H7 (cell line): ENCODE results near the gene GRM8. TPM values are rescaled to one million over a fixed set of nuclear protein-coding genes. Genes with fewer than 3 reads are reported as not detected.

Source experiments
- DNase-seq: peaks from one replicate; pipeline ENCODE4 v3.0.0; 2012
- H3K27me3 ChIP-seq: 2 replicates; pipeline ENCODE4 v1.6.0; 2011; ENCODE audit warnings: mild to moderate bottlenecking, low read length; ENCODE audit not compliant: control insufficient read depth, insufficient read depth
- H3K36me3 ChIP-seq: replicated peaks from 2 replicates; pipeline ENCODE4 v1.5.1; 2011; ENCODE audit warnings: low read length; ENCODE audit not compliant: control insufficient read depth, insufficient read depth
- H3K4me3 ChIP-seq: 2 replicates; pipeline ENCODE4 v1.5.1; 2011; ENCODE audit warnings: low read depth, mild to moderate bottlenecking, control low read depth, low read length, moderate library complexity; ENCODE audit not compliant: insufficient read depth
- total RNA-seq: library from RNA; depleted of rRNA; stranded (reverse); fragments of >200 nt; shearing (Covaris generic); gene quantifications from 2 replicates; pipeline ENCODE4 v1.2.3, GENCODE V29; 2014

GRM8 gene
- total RNA-seq, 1 experiment from 2014 or later: 1.1 TPM

- no peaks in the 10 kb centered on the region for H3K27me3 ChIP-seq
- H3K4me3 ChIP-seq: no peak overlapping the region
- no peak for DNase-seq
- H3K36me3 ChIP-seq: no peaks in the 10 kb centered on the region
Measured at GRCh38 chr7:126453104-126453503, 799.6 kb downstream of the GRM8 start.

DNA sequence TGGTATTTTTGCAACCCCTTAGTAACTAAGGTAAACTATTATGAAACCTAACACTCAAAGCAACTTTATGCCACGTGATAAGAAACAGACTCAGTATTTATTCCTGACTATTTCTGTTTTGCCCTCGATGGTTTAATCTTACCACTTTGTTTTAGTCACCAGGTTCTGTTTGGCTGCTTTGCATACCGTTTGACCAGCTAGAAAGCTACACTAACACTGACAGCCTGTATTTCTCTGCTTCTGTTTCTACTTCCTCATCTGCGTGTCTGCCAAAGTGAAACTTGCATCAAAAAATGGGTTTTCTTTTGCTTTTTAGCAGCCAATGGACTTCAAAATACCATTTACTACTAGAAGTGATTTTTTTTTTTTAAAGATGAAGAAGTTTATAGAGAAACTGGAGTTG lies 802.5 kb downstream of the GRM8 start:
- Histone ChIP-seq H3K27me3 (no peaks in the 10 kb centered on the region), H3K4me3 (no peak overlapping the region), H3K36me3 (no peaks in the 10 kb centered on the region)
- DNase-seq: no peak

GRCh38 chr7:126449611-126450268 lies 803.0 kb downstream of the GRM8 start:
- H3K4me3 ChIP-seq: no peak overlapping the region
- H3K27me3 ChIP-seq: no peaks in the 10 kb centered on the region
- DNase-seq: no peak
- H3K36me3 ChIP-seq: no peaks in the 10 kb centered on the region

GRCh38 chr7:126447984-126448383 lies 804.8 kb downstream of the GRM8 start:
- Histone ChIP-seq H3K36me3 (no peaks in the 10 kb centered on the region), H3K4me3 (no peak overlapping the region), H3K27me3 (no peaks in the 10 kb centered on the region)
- no peak for DNase-seq

GRCh38 chr7:126445991-126446390 lies 806.8 kb downstream of the GRM8 start:
- H3K4me3 ChIP-seq: no peak overlapping the region
- no peaks in the 10 kb centered on the region for H3K27me3 ChIP-seq
- DNase-seq: no peak
- H3K36me3 ChIP-seq: no peaks in the 10 kb centered on the region

DNA sequence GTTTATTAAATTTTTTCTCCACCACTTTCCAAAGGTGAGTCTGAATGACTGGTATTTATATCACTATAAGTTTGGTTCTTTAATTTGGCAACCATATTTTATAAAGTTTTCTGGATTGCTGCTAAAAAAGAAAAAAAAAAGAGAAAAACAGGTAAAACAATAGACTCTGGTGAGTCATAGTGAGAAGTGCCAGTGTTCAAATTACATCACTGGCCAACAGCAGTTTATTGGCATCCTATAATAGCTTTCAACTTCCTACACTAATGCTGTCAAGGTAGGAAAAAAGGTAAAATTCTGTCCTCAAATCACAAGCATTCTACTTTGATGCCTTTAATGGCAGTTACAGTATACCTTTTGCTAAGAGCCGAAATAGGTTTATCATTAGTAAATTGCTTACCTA lies 808.8 kb downstream of the GRM8 start:
- H3K36me3 ChIP-seq: no peaks in the 10 kb centered on the region
- H3K27me3 ChIP-seq: no peaks in the 10 kb centered on the region
- DNase-seq: no peak
- H3K4me3 ChIP-seq: no peak overlapping the region

DNA sequence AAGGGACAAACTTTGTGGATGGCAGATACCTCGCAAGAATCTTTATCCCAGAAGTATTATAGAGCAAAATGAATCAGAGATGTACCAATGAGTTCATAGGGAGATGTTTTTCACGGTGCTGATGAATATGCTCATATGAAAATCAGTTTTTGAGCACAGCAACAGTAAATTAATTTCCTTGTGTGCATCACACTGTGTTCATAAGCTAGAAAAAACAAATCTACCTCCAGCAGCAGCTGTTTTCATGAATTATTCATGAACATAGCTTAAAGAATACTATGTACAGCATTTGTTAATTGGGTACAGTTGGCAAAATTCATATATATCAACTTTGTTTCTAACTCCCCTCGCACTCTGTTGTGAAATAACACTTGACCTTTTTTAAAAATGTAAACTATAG lies 809.8 kb downstream of the GRM8 start:
- H3K4me3 ChIP-seq: no peak overlapping the region
- no peak for DNase-seq
- no peaks in the 10 kb centered on the region for H3K27me3 ChIP-seq
- no peaks in the 10 kb centered on the region for H3K36me3 ChIP-seq

- DNase-seq: no peak
- H3K27me3 ChIP-seq: no peaks in the 10 kb centered on the region
- no peak overlapping the region for H3K4me3 ChIP-seq
- H3K36me3 ChIP-seq: no peaks in the 10 kb centered on the region
Measured at GRCh38 chr7:126441745-126442144, 811.0 kb downstream of the GRM8 start.

DNA sequence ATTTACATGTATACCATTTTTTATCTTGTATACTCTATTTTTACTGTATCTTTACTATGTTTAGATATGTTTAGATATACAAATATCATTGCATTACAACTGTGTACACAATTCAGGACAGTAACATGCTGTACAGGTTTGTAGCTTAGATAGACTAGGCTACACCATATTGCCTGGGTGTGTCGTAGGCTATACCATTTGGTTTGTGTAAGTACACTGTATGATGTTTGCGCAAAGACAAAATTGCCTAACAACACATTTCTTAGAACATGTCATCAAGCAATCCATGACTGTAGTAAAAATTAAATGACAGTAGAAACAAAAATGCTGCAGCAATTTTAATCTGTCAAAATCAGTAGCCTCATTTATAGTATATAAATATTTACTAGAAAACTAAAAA lies 812.2 kb downstream of the GRM8 start:
- Histone ChIP-seq H3K4me3 (no peak overlapping the region), H3K27me3 (no peaks in the 10 kb centered on the region), H3K36me3 (no peaks in the 10 kb centered on the region)
- no peak for DNase-seq

DNA sequence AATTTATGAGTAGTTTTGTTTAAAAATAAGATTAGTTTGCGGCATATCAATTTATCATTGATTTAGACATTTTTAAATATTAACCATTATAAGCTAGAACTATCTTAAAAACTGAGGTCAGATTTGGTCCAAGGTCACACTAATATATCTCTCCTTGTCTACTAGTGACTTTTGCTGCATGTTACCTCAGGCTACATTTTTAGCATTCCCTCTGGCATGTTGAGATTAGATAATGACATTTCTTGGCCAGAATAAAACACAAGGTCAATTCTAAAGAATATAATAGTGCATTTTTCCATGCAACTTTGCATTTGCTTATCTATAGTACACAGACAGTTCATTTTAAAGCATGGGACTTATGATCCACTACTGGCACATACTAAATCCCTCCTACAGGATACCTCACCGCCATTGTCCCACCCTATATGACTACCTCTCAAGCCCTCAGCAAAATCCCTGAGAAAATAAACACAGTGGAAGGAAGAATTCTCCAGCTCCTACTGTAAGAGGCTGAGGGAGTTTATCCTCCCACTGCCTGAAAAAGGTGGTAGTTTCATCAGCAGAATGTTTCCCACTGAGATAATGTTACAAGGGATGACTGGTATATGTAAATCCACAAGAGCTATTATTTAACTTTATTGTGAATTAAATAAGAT lies 816.4 kb downstream of the GRM8 start:
- no peaks in the 10 kb centered on the region for H3K36me3 ChIP-seq
- no peak overlapping the region for H3K4me3 ChIP-seq
- DNase-seq: no peak
- H3K27me3 ChIP-seq: no peaks in the 10 kb centered on the region

DNA sequence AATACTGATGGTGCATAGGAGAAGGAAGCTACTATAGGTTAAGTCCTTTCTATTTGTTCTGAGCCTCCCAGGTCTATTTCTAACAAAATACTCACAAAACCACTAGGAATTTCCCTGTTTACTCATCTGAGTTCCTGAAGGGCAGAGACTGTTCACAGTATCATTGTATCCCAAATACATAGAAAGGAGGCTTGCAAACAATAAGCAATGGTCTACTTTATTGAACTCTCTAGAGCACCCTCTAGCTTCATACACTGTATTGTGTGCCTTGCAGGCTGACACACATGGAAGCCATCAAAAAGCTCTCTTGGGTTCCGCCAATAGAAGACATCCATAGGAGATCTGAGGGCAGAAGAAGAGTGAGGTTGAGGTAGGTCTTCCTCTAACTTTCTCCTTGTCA lies 826.1 kb downstream of the GRM8 start:
- H3K4me3 ChIP-seq: no peak overlapping the region
- no peaks in the 10 kb centered on the region for H3K36me3 ChIP-seq
- no peaks in the 10 kb centered on the region for H3K27me3 ChIP-seq
- DNase-seq: no peak

- Histone ChIP-seq H3K27me3 (no peaks in the 10 kb centered on the region), H3K36me3 (no peaks in the 10 kb centered on the region)
- DNase-seq: no peak
Measured at GRCh38 chr7:126424985-126425384, 827.8 kb downstream of the GRM8 start.

DNA sequence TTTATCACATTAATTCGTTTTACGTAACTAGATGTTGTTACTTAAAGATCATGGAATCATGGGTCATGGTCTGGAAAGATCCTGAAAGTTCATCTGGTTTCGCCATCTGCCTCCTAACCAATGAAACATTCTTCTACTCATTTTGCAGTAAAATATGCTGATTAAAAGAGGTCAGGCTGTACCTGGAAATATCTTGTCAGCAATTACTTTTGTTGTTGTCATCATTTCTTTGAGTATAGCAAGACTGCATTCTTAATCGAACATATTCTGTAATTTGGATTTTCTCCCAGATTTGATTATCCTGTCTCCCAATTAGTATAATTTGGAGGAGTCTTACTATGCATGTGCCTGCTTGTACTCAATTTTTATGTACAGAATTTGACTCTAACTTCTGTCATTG lies 833.7 kb downstream of the GRM8 start:
- no peak for DNase-seq

More at GRCh38 chr7:126424985-126425384, 827.8 kb downstream of the GRM8 start:
- H3K4me3 ChIP-seq: no peak overlapping the region

DNA sequence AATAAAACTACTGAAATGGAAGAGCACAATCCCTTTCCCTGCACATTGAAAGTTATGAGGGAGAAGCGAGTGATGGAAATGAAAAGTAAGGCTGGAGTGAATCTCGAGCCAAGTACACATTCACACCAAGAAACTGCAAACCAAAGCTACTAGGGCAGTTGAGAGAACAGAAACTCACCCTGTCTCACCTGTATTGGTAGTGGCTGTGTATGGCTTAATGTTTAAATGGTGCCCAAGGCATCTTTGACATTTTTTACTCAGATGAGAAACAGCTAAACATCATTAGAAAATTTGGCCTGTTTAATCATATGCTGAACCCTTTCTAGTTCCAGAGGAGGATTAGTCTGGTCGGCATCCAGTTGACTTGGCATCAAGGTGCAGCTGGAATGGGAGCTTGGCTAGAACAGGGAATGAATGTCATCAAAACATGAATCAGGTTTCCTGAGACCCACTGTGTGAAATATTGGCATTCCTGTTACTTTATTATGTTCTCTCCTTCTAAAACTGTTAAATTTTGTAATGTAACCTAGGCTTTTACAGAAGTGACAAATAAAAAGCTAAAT lies 840.8 kb downstream of the GRM8 start:
- Histone ChIP-seq H3K27me3 (no peaks in the 10 kb centered on the region), H3K36me3 (no peaks in the 10 kb centered on the region), H3K4me3 (no peak overlapping the region)
- DNase-seq: no peak

More for the DNA sequence above, 833.7 kb downstream of the GRM8 start:
- no peak overlapping the region for H3K4me3 ChIP-seq
- no peaks in the 10 kb centered on the region for H3K36me3 ChIP-seq
- no peaks in the 10 kb centered on the region for H3K27me3 ChIP-seq

- no peak for DNase-seq
- Histone ChIP-seq H3K4me3 (no peak overlapping the region), H3K27me3 (no peaks in the 10 kb centered on the region), H3K36me3 (no peaks in the 10 kb centered on the region)
Measured at GRCh38 chr7:126411032-126411820, 841.5 kb downstream of the GRM8 start.
